ENCODE results near the gene CALHM4.

- TF ChIP-seq ZNF180 (CRISPR knock-in tag; IDR thresholded peaks at IDR 0.05; ENCODE audit: borderline replicate concordance, low read depth) (no peak), HOXA9 (CRISPR knock-in tag; IDR thresholded peaks at IDR 0.05; ENCODE audit: borderline replicate concordance) (no peak), TSC22D2 (CRISPR knock-in tag; IDR thresholded peaks at IDR 0.05; ENCODE audit: borderline replicate concordance) (no peak), NR2C2 (CRISPR knock-in tag; IDR thresholded peaks at IDR 0.05; ENCODE audit: borderline replicate concordance) (no peak), CREM (IDR thresholded peaks at IDR 0.05) (no peak), CREM (CRISPR knock-in tag; IDR thresholded peaks at IDR 0.05) (no peak), RXRA (CRISPR knock-in tag; IDR thresholded peaks at IDR 0.05) (no peak), ZNF24 (IDR thresholded peaks at IDR 0.05) (no peak), SRSF1 (optimal IDR thresholded peaks at IDR 0.05; ENCODE audit: low read depth, low read length) (no peak), POLR2AphosphoS5 (IDR thresholded peaks at IDR 0.05; ENCODE audit: low read depth, low read length) (no peak), GLI4 (CRISPR knock-in tag; IDR thresholded peaks at IDR 0.05; ENCODE audit: borderline replicate concordance) (no peak)
Observed at GRCh38 chr6:116586276-116586675, 32.7 kb downstream of the CALHM4 start.
